GM20431 (cell line): ENCODE data around the gene HLA-C.
"Not testable (repeated sequence)": the region's sequence is repeated elsewhere in the genome, so short reads cannot be mapped to it uniquely, and the experiment has no call there.

Experiments
- in situ Hi-C: fragments of 300-500 bp; cut with MseI, MboI; formaldehyde crosslinking; loops from one replicate; pipeline ENCODE4 v1.15.0; 2020; ENCODE audit warnings: low sequenced_read_pairs; ENCODE audit not compliant: unreplicated experiment

HLA-C gene

DNA sequence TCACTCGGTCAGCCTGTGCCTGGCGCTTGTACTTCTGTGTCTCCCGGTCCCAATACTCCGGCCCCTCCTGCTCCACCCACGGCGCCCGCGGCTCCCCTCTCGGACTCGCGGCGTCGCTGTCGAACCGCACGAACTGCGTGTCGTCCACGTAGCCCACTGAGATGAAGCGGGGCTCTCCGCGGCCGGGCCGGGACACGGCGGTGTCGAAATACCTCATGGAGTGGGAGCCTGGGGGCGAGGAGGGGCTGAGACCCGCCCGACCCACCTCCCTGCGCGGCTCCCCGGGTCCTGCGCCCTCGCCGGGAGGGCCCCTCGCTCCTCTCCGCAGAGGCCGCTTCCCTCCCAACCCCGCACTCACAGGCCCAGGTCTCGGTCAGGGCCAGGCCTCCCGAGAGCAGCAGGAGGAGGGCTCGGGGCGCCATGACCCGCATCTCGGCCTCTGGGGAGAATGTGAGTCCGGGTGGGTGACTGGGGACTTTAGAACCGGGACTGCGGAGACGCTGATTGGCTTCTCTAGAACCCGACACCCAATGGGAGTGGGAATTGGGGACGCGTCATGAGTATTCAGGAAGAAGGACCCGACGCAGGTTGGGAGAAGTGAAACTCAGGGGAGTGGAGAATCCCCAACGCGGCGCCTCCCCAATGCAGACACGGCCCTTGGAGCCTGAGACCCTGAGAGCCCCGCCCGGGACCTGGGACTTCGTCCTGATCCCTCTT, at the start of gene HLA-C:
Gene HLA-C (minus strand): TSS at position 452 of the 717 bp plus-strand sequence. CDS start 21 bp downstream, at position 431.
- in situ Hi-C loops: no loop called here

DNA sequence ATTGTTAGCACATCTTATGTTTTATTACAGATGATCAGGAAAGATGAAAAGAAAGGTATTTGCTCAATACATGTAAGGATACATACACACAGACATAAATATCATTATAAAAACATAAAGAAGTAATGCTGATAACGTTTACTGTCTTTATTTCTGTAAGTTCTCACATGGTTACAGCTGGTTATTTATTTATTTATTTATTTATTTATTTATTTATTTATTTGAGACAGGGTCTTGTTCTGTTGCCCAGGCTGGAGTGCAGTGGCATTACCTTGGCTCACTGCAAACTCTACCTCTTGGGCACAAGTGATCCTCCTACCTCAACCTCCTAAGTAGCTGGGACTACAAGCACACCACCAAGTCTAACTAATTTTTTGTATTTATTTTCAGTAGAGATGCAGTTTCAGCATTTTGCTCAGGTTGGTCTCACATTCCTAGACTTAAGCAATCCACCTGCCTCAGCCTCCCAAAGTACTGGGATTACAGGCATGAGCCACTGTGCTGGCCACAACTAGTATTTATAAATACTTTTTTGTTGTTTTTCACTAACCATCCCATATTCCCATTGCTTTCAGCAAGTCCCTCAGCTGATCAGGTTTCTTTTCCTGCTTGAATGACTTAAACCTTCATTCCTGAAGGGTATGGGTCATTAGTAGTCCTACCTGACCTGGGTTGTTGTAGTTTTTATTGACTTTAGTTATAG, 49.3 kb upstream of the HLA-C start:
- in situ Hi-C loops: no loop called here

DNA sequence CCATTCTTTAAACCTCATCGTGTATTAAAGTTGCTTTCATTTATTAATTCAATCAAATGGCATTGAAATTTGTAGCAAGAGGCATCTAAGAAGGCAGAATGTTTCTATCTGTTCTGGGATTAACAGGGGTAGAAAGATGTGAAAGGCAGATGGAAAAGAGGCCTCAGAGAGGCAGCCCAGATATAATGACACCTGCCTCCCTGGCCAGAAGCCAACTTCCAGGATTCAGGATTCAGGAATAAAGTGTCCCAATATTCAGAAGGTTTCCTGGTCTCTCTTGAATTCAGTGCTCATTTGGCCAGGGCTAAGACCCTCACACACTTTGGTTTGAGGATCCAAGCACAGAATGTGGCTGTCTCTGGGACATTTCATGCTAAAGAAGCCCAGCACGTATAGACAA, 45.1 kb upstream of the HLA-C start:
- in situ Hi-C loops: no loop called here

DNA sequence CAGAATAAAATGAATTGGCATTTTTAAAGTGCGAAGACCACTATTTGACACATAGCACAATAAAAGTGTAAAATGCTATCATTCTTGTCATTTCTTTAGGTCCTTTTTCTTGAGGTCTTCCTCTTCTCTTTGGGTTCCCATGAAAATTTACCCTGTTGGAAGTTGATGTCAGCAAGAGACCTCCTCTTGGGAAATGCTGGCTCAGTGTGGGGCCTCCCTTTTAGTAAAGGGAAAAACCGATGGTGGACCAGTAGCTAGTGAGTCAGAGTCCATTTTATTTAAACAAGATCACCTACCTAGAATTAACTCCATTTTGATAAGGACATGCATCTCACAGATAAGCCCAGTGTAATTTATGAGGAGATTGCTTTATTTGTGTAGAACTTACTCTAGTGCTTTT, 37.7 kb upstream of the HLA-C start:
- in situ Hi-C loops: no loop called here

DNA sequence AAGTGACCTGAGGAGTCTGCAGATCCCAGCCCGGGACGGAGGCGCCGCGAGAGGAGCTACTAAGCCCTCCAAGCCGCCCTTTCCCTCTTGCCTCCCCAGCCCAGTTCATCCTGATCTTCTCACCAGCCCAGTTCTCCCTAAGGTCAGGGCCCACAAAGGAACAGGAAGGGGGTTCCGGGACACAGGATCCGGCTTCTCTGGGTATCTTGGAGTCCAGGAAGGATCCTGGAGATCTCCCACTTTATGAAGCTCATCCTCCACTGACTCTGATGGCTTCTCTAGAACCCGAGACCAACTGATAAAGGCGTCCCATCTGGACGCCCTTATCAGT, 36.9 kb upstream of the HLA-C start:
- in situ Hi-C loops: no loop called here

DNA sequence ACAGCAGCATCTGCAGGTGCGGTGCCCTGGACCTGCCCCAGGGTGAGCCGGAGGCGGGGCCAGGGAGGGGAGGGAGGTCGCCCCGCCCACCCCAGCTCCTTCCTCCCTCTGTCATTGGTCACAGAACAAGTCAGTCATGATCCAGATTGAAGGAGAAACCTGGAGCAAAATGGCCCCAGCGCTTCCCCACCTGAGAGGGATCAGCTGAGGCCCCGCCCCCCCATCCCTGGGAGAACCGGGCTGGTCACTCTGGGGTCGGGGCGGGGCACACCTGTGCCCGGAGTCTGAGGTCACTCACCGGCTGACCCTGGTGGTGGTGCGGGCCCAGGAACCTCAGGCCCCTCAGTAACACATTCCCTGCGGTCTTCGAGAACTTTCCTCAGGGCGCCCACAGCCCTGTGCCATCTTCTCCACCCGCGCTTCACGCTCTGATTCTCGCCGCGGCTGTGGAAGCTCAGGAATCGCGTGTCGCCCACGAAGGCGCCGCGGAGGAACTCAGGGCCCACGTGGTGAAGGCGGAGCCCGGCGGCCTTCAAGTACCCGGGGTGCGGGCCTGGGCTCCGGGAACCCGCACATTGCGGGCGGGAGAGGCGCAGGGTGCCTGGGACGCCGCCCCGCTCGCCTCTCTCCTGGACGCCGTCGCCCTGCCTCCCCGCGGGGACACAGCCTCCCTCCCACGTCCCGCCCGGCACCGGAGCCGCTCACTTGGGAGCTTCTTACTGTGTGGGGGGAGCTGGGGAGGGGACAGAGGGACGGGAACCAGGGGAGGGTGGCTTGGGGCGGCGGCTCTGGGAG, 36.4 kb upstream of the HLA-C start:
- in situ Hi-C loops: no loop called here

DNA sequence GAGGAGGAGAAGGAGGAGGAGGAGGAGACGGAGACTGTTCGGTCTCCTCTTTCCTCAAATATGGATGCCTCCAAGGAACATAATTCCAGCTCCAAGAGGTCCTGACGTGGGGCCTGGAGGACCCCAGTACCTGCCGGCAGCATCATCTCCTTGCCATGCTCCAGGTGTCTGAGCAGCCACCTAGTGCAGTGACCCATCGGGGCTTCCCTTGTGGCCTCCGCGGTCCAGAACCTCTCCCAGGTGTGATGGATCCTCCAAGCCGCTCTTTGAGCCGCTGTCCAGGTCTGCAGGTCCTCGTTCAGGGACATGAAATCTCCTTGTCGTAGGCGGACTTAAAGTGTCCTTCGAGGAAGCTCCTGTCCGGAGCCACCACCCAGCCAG, 35.8 kb upstream of the HLA-C start:
- in situ Hi-C loops: no loop called here

DNA sequence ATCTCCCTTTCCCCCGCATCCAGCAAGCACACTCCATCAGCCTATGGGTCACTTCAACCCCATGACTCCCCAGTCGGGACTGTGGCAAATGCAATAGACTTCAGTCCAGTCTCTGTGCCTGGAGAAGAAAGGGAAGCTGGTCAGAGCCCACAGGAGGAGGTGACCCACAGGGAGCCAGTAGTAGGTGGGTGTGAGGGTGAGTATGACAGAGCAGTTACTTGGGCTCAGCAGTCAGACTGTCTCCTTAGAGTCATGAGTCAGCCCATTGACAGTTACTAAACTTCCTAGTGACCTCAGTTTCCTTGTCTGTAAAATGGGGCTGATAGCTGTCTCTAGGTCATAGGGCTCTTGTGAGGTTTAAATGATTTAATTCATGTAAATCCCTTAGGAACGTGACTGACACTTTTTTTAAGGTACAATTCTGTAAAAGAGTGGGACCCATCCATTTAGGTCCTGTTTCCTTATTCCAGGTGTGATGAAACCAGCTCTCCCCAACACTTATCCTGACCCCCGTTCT, 33.9 kb upstream of the HLA-C start:
- in situ Hi-C loops: no loop called here

DNA sequence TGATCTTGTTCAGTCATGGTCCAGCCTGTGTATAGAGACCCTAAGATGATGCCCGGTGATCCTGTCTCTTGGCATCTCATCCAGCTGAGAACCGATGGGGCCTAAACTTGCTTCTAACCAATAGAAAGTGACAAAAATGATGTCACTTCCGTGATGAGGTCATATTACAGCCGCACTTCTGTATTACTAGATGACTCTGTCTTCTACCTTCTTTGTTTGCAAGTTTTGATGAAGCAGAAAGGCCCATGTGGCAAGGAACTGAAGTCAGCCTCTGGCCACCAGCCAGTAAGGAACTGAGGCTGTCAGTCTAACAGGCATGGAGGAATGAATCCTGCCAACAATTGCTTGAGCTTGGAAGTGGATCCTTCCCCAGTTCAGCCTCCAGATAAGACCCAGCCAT, 32.8 kb upstream of the HLA-C start:
- in situ Hi-C loops: no loop called here

DNA sequence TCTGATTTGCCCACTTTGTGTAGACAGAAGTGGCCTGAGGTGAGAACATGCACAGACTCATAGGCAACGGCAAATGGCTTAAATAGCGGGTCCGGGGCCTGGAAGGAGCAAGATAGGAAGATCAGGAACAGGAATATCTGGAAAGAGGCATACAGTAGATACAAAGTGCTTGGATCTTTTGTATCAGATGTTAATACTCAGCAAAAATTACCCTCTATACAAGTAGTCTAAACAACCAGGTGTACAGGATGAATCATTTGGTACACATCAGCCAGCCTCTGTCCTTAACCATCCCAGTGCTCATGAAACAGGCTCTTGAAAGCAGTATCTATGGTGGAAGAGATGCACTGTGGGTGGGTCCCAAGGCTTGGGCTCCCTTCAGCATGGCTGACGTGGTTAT, 28.9 kb upstream of the HLA-C start:
- in situ Hi-C loops: no loop called here

DNA sequence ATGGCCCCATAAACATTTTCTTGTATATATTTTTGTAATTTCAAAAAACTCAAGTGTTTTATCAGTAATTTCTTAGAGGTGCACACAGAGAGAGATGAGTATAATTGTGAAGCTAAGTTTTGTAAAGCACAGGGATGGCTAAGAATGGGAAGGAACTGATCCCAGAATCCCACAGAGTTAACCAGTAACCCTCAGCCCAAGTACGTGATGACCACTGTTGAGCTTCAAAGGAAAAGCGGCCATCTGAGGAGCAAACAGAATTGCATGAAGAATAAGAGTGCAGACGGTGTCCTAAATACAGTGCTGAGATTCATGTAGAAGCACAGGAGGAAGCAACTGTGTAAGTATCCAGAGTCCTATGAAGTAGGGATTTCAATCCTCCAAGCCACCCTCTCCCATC, 28.1 kb upstream of the HLA-C start:
- in situ Hi-C loops: no loop called here

DNA sequence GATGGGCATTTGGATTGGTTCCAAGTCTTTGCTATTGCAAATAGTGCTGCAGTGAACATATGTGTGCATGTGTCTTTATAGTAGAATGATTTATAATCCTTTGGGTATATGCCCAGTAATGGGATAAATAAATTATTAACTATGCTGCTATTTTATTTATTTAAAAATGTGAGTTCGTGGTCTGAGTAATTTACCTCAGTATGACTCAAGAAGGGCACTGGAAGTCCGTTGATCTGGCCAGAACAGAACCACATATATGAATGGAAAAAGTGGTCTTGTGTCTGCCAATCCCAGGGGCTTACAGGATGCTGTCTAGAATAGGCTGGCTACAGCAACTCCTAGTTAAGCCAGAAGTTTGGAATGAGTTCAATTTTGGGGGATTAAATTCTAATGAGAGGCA, 27.6 kb upstream of the HLA-C start:
- in situ Hi-C loops: no loop called here

DNA sequence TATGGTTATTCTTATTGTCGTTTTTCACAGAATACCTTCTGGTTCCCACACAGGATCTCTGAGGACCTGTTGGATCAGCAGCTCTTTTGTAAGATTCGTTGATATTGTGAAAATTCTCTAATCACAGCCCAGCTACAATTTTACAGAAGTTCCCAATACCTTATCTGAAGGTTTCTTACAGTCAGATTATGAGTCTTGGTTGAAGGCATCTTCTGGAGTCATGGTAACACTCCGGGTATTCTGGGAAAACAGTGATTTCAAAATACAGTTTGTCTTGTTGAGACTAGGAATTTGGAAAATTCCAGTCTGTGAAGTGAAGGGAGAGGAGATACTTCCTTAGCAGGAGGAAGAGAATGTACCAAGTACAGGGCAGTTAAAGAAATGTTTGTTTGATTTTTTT, 22.2 kb upstream of the HLA-C start:
- in situ Hi-C loops: no loop called here

DNA sequence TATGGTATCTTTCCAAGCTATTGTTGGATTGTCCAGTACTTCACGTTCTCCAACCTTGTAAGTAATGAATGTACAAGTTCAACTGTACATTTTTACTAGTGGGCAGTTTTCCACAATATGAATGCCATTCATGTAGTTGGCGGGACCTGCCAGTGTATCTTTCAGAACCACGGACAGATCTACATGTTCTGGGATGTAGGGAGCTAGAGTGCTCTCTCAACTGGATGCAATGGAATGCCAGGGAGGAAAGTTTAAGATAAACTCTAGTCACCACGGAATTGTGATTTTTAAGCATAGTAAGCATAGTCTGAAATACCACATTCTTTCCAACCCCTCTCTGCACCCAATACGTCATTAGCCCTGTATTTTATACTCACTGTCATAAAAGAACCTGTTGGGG, 21.5 kb upstream of the HLA-C start:
- in situ Hi-C loops: no loop called here

DNA sequence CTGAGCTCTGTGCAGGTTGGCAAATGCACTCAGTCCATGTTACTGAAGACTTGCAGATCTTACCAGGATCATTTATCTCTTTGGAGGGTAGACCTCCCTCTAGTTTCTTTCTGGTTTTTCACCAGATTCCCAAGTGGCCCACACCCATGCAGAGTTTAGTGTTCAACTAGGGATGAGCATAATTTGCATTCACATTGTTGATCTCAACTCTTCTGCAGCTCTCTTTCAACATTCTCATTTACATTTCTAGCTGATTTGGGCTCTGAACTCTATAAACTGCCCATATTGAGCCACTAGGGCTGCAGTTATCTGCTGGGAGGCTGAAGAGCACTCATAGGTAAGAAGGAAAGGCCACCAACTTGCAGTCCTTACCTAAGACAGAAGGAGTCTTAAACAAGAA, 17.9 kb upstream of the HLA-C start:
- in situ Hi-C loops: no loop called here

DNA sequence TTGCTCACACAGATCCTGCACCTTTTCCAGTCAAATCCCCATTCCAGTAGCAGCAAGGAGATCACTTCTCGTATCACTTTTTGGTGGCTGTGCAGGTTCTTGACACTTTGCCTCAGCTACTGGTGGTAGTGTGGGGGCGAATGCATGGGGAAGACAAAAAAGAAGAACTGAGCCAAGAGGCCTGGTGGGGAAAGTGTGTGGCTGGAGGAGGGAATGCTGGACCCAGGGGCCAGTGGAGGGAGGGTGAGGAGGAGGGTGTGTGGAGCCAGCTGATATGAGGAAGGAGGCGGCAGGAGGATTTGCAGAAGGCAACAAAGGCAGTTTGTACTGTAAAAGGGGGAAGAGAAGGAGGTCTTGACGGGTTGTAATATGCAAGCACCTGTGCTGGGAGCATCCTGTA, 15.7 kb upstream of the HLA-C start:
- in situ Hi-C loops: no loop called here

DNA sequence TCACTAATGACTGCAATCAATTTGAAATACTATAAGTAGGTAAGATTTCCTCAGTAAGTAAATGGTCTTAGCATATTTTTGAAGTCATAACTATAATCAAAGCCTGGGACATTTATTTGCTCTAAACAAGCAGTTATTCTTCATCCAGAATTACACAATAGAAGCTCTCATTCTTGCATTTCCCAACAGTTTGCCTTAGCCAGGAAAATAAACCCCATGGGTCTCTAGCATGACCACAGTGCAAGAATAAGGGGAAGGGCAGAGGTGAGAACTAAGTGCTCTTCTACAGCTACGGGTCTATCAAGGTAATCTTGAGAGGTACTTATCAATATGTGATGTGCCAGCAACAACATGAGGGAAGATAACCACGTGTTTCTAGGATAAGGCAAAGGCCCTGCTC, 14.1 kb upstream of the HLA-C start:
- in situ Hi-C loops: no loop called here

DNA sequence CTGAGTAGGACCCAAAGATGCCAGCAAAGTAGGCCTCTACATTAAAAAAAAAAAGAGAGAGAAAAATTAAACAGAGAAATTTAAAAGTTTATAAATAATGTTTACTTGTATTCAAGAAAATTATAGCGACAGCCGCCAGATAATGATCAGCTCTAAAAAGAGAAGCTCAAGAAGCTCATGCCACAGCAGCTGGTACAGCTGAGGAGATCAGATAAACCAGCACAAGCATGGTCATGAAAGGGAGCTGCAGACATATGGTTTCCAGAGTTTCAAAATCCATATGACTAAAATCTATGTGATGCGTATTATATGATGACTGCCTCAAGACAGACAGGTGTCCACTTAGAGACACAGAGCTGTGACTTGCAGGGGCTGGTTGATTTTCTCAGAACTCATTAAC, 13.6 kb upstream of the HLA-C start:
- in situ Hi-C loops: no loop called here

DNA sequence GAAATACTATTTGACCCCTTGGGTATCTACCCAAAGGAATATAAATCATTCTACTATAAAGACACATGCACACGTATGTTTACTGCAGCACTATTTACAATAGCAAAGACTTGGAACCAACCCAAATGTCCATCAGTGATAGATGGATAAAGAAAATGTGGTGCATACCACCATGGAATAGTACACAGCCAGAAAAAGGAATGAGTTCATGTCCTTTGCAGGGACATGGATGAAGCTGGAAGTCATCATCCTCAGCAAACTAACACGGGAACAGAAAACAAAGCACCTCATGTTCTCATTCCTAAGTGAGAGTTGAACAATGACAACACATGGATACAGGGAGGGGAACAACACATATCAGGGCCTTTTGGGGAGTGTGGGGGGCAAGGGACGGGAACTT, 7.8 kb upstream of the HLA-C start:
- in situ Hi-C loops: not testable (repeated sequence)

DNA sequence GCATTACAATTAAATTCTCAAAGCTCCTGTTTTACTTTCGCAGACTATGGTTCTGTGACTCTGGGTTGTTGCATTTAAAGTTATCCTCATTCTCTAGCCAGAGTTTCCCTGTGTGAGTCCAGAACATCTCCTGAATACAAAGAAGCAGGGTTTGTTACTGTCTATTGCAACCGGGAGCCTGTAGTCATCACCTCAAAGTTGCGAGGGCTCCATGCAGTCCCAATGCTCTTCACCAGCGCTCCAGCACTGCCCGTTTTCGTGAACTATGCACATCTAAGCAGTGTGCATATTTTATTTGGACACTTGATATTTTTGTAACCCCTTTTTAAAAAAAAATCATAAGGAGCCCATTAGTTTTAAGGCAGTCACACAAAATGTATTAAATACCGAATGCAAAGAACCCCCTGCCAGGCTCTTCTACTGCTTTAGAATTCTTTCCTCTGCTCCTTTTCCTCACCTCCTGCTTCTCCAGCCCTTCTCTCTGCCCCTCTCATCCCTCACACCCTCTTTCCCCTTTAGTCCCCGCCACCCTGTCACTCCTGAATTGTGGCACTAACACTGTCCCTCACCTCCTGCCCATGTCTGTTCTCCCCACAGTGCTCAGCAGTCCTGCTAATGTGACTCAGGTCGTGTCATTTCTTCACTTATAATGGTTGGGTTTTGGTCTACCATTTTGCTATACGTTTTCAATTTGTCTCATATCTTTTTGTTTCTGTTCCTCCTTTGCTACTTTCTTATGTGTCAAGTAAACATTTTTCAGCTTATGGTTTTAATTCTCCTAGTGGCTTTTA, 1.1 kb upstream of the HLA-C start:
- in situ Hi-C loops: no loop called here
